Measurements from ENCODE around the gene PPP2R2C.

DNA sequence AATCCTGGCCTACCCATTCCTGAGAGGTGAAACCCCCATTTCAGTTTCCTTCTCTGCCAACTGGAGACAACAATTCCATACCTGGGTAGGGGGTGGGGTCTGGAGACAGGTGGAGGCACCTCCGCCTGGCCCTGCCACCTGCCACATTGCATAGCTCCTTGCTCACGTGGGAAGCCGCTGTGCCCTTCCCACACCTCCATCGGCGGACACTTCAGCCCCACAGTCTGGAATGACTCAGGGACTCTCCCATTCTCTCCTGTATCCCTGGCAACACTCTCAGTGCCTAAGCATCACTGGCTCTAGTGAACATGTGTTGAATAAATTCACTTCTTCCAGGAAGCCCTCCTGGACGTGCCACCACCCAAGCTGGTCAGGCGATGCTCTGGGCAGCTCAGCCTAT, 21.7 kb downstream of the PPP2R2C start:
- TF ChIP-seq POLR2A (IDR thresholded peaks at IDR 0.05) (no peak), POLR2AphosphoS5 (IDR thresholded peaks at IDR 0.05) (no peak)
- TF ChIP-seq, protein P1, sequence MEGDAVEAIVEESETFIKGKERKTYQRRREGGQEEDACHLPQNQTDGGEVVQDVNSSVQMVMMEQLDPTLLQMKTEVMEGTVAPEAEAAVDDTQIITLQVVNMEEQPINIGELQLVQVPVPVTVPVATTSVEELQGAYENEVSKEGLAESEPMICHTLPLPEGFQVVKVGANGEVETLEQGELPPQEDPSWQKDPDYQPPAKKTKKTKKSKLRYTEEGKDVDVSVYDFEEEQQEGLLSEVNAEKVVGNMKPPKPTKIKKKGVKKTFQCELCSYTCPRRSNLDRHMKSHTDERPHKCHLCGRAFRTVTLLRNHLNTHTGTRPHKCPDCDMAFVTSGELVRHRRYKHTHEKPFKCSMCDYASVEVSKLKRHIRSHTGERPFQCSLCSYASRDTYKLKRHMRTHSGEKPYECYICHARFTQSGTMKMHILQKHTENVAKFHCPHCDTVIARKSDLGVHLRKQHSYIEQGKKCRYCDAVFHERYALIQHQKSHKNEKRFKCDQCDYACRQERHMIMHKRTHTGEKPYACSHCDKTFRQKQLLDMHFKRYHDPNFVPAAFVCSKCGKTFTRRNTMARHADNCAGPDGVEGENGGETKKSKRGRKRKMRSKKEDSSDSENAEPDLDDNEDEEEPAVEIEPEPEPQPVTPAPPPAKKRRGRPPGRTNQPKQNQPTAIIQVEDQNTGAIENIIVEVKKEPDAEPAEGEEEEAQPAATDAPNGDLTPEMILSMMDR (IDR thresholded peaks at IDR 0.05): no peak
